ENCODE data around the gene IFNG.

Gene IFNG

GRCh38 chr12:68118096-68118755, 41.3 kb downstream of the IFNG start:
- DNase-seq (ENCODE audit: insufficient read length, low spot score) (no peak), FAIRE-seq (no peak)

GRCh38 chr12:68117661-68118060, 41.9 kb downstream of the IFNG start:
- FAIRE-seq: no peak
- no peak for DNase-seq (ENCODE audit: insufficient read length, low spot score)

GRCh38 chr12:68115281-68115680, 44.3 kb downstream of the IFNG start:
- DNase-seq (ENCODE audit: insufficient read length, low spot score) (no peak), FAIRE-seq (no peak)

- FAIRE-seq: no peak
- DNase-seq (ENCODE audit: insufficient read length, low spot score): no peak
Measured at GRCh38 chr12:68114606-68115005, 44.9 kb downstream of the IFNG start.

- DNase-seq (ENCODE audit: insufficient read length, low spot score) (no peak), FAIRE-seq (no peak)
Measured at GRCh38 chr12:68113644-68114043, 45.9 kb downstream of the IFNG start.

- no peak for FAIRE-seq
Measured at GRCh38 chr12:68111995-68112394, 47.5 kb downstream of the IFNG start.

GRCh38 chr12:68109444-68110217, 49.9 kb downstream of the IFNG start:
- DNase-seq (ENCODE audit: insufficient read length, low spot score) (no peak), FAIRE-seq (no peak)

More at GRCh38 chr12:68111995-68112394, 47.5 kb downstream of the IFNG start:
- DNase-seq (ENCODE audit: insufficient read length, low spot score): no peak

GRCh38 chr12:68109001-68109400, 50.5 kb downstream of the IFNG start:
- no peak for FAIRE-seq
- no peak for DNase-seq (ENCODE audit: insufficient read length, low spot score)

- DNase-seq (ENCODE audit: insufficient read length, low spot score) (no peak), FAIRE-seq (no peak)
Measured at GRCh38 chr12:68106660-68107059, 52.9 kb downstream of the IFNG start.

GRCh38 chr12:68106160-68106559, 53.4 kb downstream of the IFNG start:
- no peak for FAIRE-seq

More at GRCh38 chr12:68106160-68106559, 53.4 kb downstream of the IFNG start:
- no peak for DNase-seq (ENCODE audit: insufficient read length, low spot score)

Measured in GM19239 (cell line).